OCI-LY1 (cell line): ENCODE data around the gene AZU1.

Experiments
- H2AFZ ChIP-seq: fragments of 200-600 bp; sonication (generic), shearing (Covaris generic); 2 replicates; pipeline ENCODE4 v1.6.0; 2014; ENCODE audit warnings: antibody characterized with exemption, mild to moderate bottlenecking, low read length
- H3F3A ChIP-seq: fragments of 200-600 bp; sonication (generic), shearing (Covaris generic); 2 replicates; pipeline ENCODE4 v1.6.0; 2014; ENCODE audit warnings: mild to moderate bottlenecking, antibody characterized with exemption, low read length, moderate library complexity; ENCODE audit not compliant: insufficient read depth
- H3K27ac ChIP-seq: fragments of 200-600 bp; sonication (generic); 2 replicates; pipeline ENCODE4 v1.5.1; 2014; ENCODE audit warnings: low read length, mixed run types, mild to moderate bottlenecking, low read depth; ENCODE audit not compliant: poor library complexity, severe bottlenecking
- H3K27me3 ChIP-seq: fragments of 200-600 bp; sonication (generic); 2 replicates; pipeline ENCODE4 v1.6.0; 2014; ENCODE audit warnings: antibody characterized with exemption, mild to moderate bottlenecking, low read length, moderate library complexity; ENCODE audit not compliant: insufficient read depth
- H3K36me3 ChIP-seq: fragments of 200-600 bp; sonication (generic); 2 replicates; pipeline ENCODE4 v1.6.1; 2014; ENCODE audit warnings: mild to moderate bottlenecking, antibody characterized with exemption, low read length, moderate library complexity, mixed read lengths; ENCODE audit not compliant: insufficient read depth
- H3K4me1 ChIP-seq: fragments of 200-600 bp; sonication (generic); 2 replicates; pipeline ENCODE4 v1.5.1; 2014; ENCODE audit warnings: mild to moderate bottlenecking, low read length, moderate library complexity; ENCODE audit not compliant: insufficient read depth, severe bottlenecking
- H3K4me2 ChIP-seq: fragments of 200-600 bp; sonication (generic), shearing (Covaris generic); 2 replicates; pipeline ENCODE4 v1.6.1; 2014; ENCODE audit warnings: low read length
- H3K4me3 ChIP-seq: fragments of 200-600 bp; sonication (generic); 2 replicates; pipeline ENCODE4 v1.5.1; 2014; ENCODE audit warnings: low read length, low read depth, mild to moderate bottlenecking, mixed read lengths; ENCODE audit not compliant: poor library complexity, severe bottlenecking
- H3K79me2 ChIP-seq: fragments of 200-600 bp; shearing (Covaris generic); 2 replicates; pipeline ENCODE4 v1.6.1; 2016; ENCODE audit warnings: mixed run types, low read length, mixed read lengths; ENCODE audit not compliant: insufficient read depth
- H3K9ac ChIP-seq: fragments of 200-600 bp; sonication (generic), shearing (Covaris generic); 2 replicates; pipeline ENCODE4 v1.6.1; 2014; ENCODE audit warnings: mild to moderate bottlenecking, low read length, mixed read lengths
- H3K9me2 ChIP-seq: fragments of 200-600 bp; sonication (generic), shearing (Covaris generic); 2 replicates; pipeline ENCODE4 v1.6.1; 2014; ENCODE audit warnings: low read depth, mild to moderate bottlenecking, low read length, mixed read lengths
- H3K9me3 ChIP-seq: fragments of 200-600 bp; shearing (Covaris generic); 2 replicates; pipeline ENCODE4 v1.6.1; 2014; ENCODE audit warnings: low read length, mixed read lengths
- H4K20me1 ChIP-seq: fragments of 200-600 bp; sonication (generic), shearing (Covaris generic); 2 replicates; pipeline ENCODE4 v1.6.0; 2016; ENCODE audit warnings: mild to moderate bottlenecking, low read length; ENCODE audit not compliant: insufficient read depth
- EZH2 ChIP-seq: fragments of 200-600 bp; sonication (generic), shearing (Covaris generic); IDR thresholded peaks from 2 replicates; pipeline ENCODE4 v1.8.0; 2017; ENCODE audit warnings: borderline replicate concordance, mixed run types, mild to moderate bottlenecking, antibody characterized with exemption, low read length, moderate library complexity, mixed read lengths
- TF ChIP-seq, protein P1 (sequence below): fragments of 200-600 bp; sonication (generic), shearing (Covaris generic); IDR thresholded peaks from 2 replicates; pipeline ENCODE4 v1.5.1; 2017; ENCODE audit warnings: mild to moderate bottlenecking, antibody characterized with exemption, low read length, moderate library complexity, mixed read lengths

The AZU1 gene

DNA sequence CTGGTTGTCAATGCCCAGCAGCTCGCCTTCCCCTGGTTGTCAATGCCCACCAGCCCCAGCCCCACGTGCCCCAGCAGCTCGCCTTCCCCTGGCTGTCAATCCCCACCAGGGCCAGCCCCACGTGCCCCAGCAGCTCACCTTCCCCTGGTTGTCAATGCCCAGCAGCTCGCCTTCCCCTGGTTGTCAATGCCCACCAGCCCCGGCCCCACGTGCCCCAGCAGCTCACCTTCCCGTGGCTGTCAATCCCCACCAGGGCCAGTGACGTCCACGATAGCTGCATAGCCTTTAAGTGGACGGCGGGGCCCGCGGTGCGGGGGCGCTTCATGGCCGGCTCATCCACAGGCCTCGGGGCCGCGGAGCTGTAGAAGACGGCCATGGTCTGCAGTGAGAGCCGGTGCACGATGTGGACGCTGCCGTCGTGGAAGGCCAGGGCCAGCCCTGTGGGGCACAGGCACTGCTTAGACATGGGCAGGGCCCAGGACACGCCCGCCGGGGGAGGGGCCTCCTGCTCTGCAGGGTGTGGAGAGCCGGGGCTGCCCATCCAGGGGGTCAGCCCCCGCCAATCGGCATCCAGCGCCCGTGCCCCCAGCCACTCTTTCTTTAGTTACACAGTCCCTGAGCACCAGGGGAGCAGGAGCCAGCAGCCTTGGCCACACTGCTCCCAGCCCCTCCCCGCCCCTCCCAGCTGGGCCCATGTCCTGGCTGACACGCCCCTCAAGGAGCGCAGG lies 52.2 kb downstream of the AZU1 start:
- no peaks in the 10 kb centered on the region for H3K4me1 ChIP-seq
- no peaks in the 10 kb centered on the region for H3K9me3 ChIP-seq
- H3K9me2 ChIP-seq, result no peaks in the 10 kb centered on the region
- no peak overlapping the region for H3K27ac ChIP-seq
- TF ChIP-seq, protein P1, sequence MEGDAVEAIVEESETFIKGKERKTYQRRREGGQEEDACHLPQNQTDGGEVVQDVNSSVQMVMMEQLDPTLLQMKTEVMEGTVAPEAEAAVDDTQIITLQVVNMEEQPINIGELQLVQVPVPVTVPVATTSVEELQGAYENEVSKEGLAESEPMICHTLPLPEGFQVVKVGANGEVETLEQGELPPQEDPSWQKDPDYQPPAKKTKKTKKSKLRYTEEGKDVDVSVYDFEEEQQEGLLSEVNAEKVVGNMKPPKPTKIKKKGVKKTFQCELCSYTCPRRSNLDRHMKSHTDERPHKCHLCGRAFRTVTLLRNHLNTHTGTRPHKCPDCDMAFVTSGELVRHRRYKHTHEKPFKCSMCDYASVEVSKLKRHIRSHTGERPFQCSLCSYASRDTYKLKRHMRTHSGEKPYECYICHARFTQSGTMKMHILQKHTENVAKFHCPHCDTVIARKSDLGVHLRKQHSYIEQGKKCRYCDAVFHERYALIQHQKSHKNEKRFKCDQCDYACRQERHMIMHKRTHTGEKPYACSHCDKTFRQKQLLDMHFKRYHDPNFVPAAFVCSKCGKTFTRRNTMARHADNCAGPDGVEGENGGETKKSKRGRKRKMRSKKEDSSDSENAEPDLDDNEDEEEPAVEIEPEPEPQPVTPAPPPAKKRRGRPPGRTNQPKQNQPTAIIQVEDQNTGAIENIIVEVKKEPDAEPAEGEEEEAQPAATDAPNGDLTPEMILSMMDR, result no peak
- TF ChIP-seq EZH2, result no peak
- no peak overlapping the region for H3K4me2 ChIP-seq
- no peaks in the 10 kb centered on the region for H4K20me1 ChIP-seq
- H3K79me2 ChIP-seq, result no peaks in the 10 kb centered on the region
- H3K4me3 ChIP-seq, result no peak overlapping the region
- H3K36me3 ChIP-seq, result peaks cover 32% of the 10 kb centered on the region
- no peak overlapping the region for H2AFZ ChIP-seq
- H3K27me3 ChIP-seq, result no peaks in the 10 kb centered on the region
- H3F3A ChIP-seq, result no peaks in the 10 kb centered on the region
- no peak overlapping the region for H3K9ac ChIP-seq
